BE2C (cell line): ENCODE results near the gene ADD3.

Source experiments
- DNase-seq: peaks from one replicate; pipeline ENCODE4 v3.0.0-alpha.2; 2020
- H3K27me3 ChIP-seq: fragments of 250-450 bp; sonication (Bioruptor Pico); 2 replicates; pipeline ENCODE4 v1.5.1; 2020; ENCODE audit warnings: mild to moderate bottlenecking
- H3K36me3 ChIP-seq: fragments of 250-450 bp; sonication (Bioruptor Pico); 2 replicates; pipeline ENCODE4 v1.5.1; 2020; ENCODE audit warnings: mild to moderate bottlenecking
- H3K4me1 ChIP-seq: fragments of 250-450 bp; sonication (Bioruptor Pico); 2 replicates; pipeline ENCODE4 v1.5.1; 2020
- H3K4me3 ChIP-seq: 2 replicates; pipeline ENCODE4 v1.5.1; 2011; ENCODE audit warnings: low read depth, low read length
- H3K9me3 ChIP-seq: fragments of 250-450 bp; sonication (Bioruptor Pico); 2 replicates; pipeline ENCODE4 v1.5.1; 2020
- CTCF ChIP-seq: IDR thresholded peaks from 2 replicates; pipeline ENCODE4 v1.5.1; 2012; ENCODE audit warnings: mild to moderate bottlenecking, low read depth, low read length

Gene ADD3

GRCh38 chr10:109969760-109970346 lies 37.9 kb upstream of the ADD3 start:
- no peak for DNase-seq
- Histone ChIP-seq H3K4me1 (peaks cover 55% of the 10 kb centered on the region), H3K9me3 (no peaks in the 10 kb centered on the region), H3K4me3 (no peak overlapping the region), H3K36me3 (no peaks in the 10 kb centered on the region), H3K27me3 (no peaks in the 10 kb centered on the region)
- no peak for TF ChIP-seq CTCF

- no peaks in the 10 kb centered on the region for H3K27me3 ChIP-seq
- DNase-seq: no peak
- H3K36me3 ChIP-seq: no peaks in the 10 kb centered on the region
- H3K4me1 ChIP-seq: peaks cover 56% of the 10 kb centered on the region
- no peaks in the 10 kb centered on the region for H3K9me3 ChIP-seq
- H3K4me3 ChIP-seq: no peak overlapping the region
- TF ChIP-seq CTCF: no peak
Measured at GRCh38 chr10:109971634-109972033, 36.1 kb upstream of the ADD3 start.

GRCh38 chr10:109972372-109973001 lies 35.3 kb upstream of the ADD3 start:
- H3K4me3 ChIP-seq: no peak overlapping the region
- peak; percentile 23 for DNase-seq
- peaks cover 61% of the 10 kb centered on the region for H3K4me1 ChIP-seq
- H3K9me3 ChIP-seq: no peaks in the 10 kb centered on the region
- H3K36me3 ChIP-seq: no peaks in the 10 kb centered on the region
- TF ChIP-seq CTCF: no peak
- H3K27me3 ChIP-seq: no peaks in the 10 kb centered on the region

GRCh38 chr10:109973326-109973829 lies 34.4 kb upstream of the ADD3 start:
- H3K9me3 ChIP-seq: no peaks in the 10 kb centered on the region

GRCh38 chr10:109974504-109975191 lies 33.1 kb upstream of the ADD3 start:
- Histone ChIP-seq H3K27me3 (no peaks in the 10 kb centered on the region; the same call in 1 of the 2 replicates), H3K36me3 (no peaks in the 10 kb centered on the region), H3K4me3 (peak overlapping the region; percentile 2; the same call in 1 of the 2 replicates), H3K9me3 (no peaks in the 10 kb centered on the region), H3K4me1 (peaks cover 61% of the 10 kb centered on the region)
- TF ChIP-seq CTCF: no peak
- DNase-seq: peak; percentile 54

More at GRCh38 chr10:109973326-109973829, 34.4 kb upstream of the ADD3 start:
- DNase-seq: no peak
- peaks cover 59% of the 10 kb centered on the region for H3K4me1 ChIP-seq
- TF ChIP-seq CTCF: no peak
- H3K27me3 ChIP-seq: no peaks in the 10 kb centered on the region; the same call in 1 of the 2 replicates
- no peak overlapping the region for H3K4me3 ChIP-seq
- no peaks in the 10 kb centered on the region for H3K36me3 ChIP-seq
